ENCODE measurements around the gene WRAP73. TPM values are rescaled to one million over a fixed set of nuclear protein-coding genes. Genes with fewer than 3 reads are reported as not detected.

Gene WRAP73
- polyA plus RNA-seq, 3 donors = 26.1 to 64.9 (median 33.2) TPM

GRCh38 chr1:3690282-3691065 lies 40.6 kb upstream of the WRAP73 start:
- Mint-ChIP-seq H3K9me3 (peaks cover 0 to 3% (median 0%) of the 10 kb centered on the region in 7 donors), H3K36me3 (no peaks in the 10 kb centered on the region), H3K4me3 (peak overlapping the region in 1 of 2 donors; percentile 9), H3K27me3 (ENCODE audit: low read depth in 3 of 3) (peaks cover 0 to 10% (median 7%) of the 10 kb centered on the region in 3 donors), H3K27ac (peak overlapping the region in 1 of 7 donors; percentile 57), H3K4me1 (peaks cover 9% of the 10 kb centered on the region)
- Histone ChIP-seq H3K4me1 (ENCODE audit: control insufficient read depth in 1 of 2, insufficient read depth in 2 of 2, low read length in 2 of 2) (peaks cover 2 to 10% of the 10 kb centered on the region in 2 donors), H4K20me1 (ENCODE audit: insufficient read depth, low read length) (no peaks in the 10 kb centered on the region), H2AFZ (ENCODE audit: insufficient read depth, low read depth, low read length, poor library complexity, severe bottlenecking) (no peak overlapping the region), H3K4me3 (replicated peaks in 1 of 3; ENCODE audit: low read depth in 2 of 3, low read length in 3 of 3) (no peak overlapping the region), H3K9ac (ENCODE audit: insufficient read depth, low read length, poor library complexity, severe bottlenecking) (no peak overlapping the region), H3K27me3 (ENCODE audit: control insufficient read depth in 2 of 2, insufficient read depth in 2 of 2, low read length in 2 of 2) (no peaks in the 10 kb centered on the region), H3K27ac (ENCODE audit: low read depth in 1 of 2, low read length in 2 of 2) (no peak overlapping the region), H3K79me2 (ENCODE audit: insufficient read depth, low read length) (no peaks in the 10 kb centered on the region), H3K36me3 (replicated peaks in 1 of 2; ENCODE audit: control insufficient read depth in 1 of 2, insufficient read depth in 2 of 2, low read length in 2 of 2) (no peaks in the 10 kb centered on the region), H3K9me3 (replicated peaks in 1 of 2; ENCODE audit: control insufficient read depth in 1 of 2, insufficient read depth in 1 of 2, low read length in 2 of 2) (no peaks in the 10 kb centered on the region), H3K4me2 (replicated peaks; ENCODE audit: extremely low read depth, low read length, poor library complexity, severe bottlenecking) (no peak overlapping the region)
- WGBS (ENCODE audit: insufficient coverage) = 97% methylated on average over 50 of the region's 50 CpGs
- TF ChIP-seq CTCF (IDR thresholded peaks at IDR 0.05) = no peak
- no peak for DNase-seq
- intact Hi-C loops (cut with micrococcal nuclease) = no loop called here

DNA sequence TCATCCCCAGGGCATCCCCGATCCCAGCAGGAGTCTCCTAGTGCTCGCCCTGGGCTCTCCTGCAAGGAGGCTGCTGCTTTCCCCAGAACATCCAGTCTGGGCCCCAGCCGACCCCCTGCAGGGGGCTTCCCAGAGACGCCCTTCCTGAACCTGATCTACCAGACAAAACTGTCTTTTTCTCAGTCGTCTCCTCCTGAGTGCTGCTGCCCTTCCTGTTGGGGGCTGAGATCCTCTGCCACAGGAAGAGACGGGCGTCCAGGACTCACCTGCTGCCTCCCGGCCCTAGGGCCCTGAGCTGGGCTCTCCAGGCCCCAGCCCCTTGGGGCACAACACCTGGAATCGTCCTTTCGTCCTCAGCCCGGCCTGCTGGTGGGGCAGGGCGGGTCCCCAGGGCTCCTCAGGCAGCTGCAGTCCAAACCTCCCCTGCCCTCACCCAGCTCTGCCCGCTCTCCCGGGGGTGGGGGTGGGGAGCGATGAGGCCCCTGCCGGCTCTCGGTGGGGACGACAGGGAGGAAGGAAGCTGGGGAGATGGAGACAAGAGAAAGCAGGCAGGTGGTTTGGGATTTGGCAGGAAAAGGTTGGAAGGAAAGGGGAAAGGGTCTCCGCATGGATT lies 39.3 kb upstream of the WRAP73 start:
- intact Hi-C loops (cut with micrococcal nuclease) = no loop called here
- DNase-seq = no peak
- Mint-ChIP-seq H3K27ac (no peak overlapping the region), H3K27me3 (ENCODE audit: low read depth in 3 of 3) (peaks cover 3 to 11% (median 5%) of the 10 kb centered on the region in 3 donors), H3K9me3 (no peaks in the 10 kb centered on the region), H3K36me3 (no peaks in the 10 kb centered on the region), H3K4me3 (no peak overlapping the region), H3K4me1 (peaks cover 8% of the 10 kb centered on the region)
- no peak overlapping the region for H3K27ac ChIP-seq (ENCODE audit: low read depth in 1 of 2, low read length in 2 of 2)
- no peak overlapping the region for H2AFZ ChIP-seq (ENCODE audit: insufficient read depth, low read depth, low read length, poor library complexity, severe bottlenecking)
- no peaks in the 10 kb centered on the region for H3K9me3 ChIP-seq (replicated peaks in 1 of 2; ENCODE audit: control insufficient read depth in 1 of 2, insufficient read depth in 1 of 2, low read length in 2 of 2)
- no peaks in the 10 kb centered on the region for H3K27me3 ChIP-seq (ENCODE audit: control insufficient read depth in 2 of 2, insufficient read depth in 2 of 2, low read length in 2 of 2)
- H3K4me1 ChIP-seq (ENCODE audit: control insufficient read depth in 1 of 2, insufficient read depth in 2 of 2, low read length in 2 of 2) = peaks cover 0 to 8% of the 10 kb centered on the region in 2 donors
- H4K20me1 ChIP-seq (ENCODE audit: insufficient read depth, low read length) = no peaks in the 10 kb centered on the region
- WGBS (ENCODE audit: insufficient coverage) = 54% methylated on average over 12 of the region's 19 CpGs
- TF ChIP-seq CTCF (IDR thresholded peaks at IDR 0.05) = no peak
- H3K4me3 ChIP-seq (replicated peaks in 1 of 3; ENCODE audit: low read depth in 2 of 3, low read length in 3 of 3) = no peak overlapping the region
- H3K79me2 ChIP-seq (ENCODE audit: insufficient read depth, low read length) = no peaks in the 10 kb centered on the region
- H3K9ac ChIP-seq (ENCODE audit: insufficient read depth, low read length, poor library complexity, severe bottlenecking) = no peak overlapping the region
- H3K36me3 ChIP-seq (replicated peaks in 1 of 2; ENCODE audit: control insufficient read depth in 1 of 2, insufficient read depth in 2 of 2, low read length in 2 of 2) = no peaks in the 10 kb centered on the region
- H3K4me2 ChIP-seq (replicated peaks; ENCODE audit: extremely low read depth, low read length, poor library complexity, severe bottlenecking) = no peak overlapping the region

Measured in CD14-positive monocyte (primary cell).